OCI-LY3 (cell line): Measurements from ENCODE around the gene ACTR3.

Experiments used
- H2AFZ ChIP-seq: fragments of 200-600, 300-600 bp; shearing (Covaris generic); 2 replicates; pipeline ENCODE4 v1.6.0; 2014; ENCODE audit warnings: antibody characterized with exemption, low read depth, low read length
- H3K27ac ChIP-seq: fragments of 200-600, 300-600 bp; sonication (generic); 2 replicates; pipeline ENCODE4 v1.5.1; 2014; ENCODE audit warnings: mild to moderate bottlenecking, low read length, moderate library complexity, mixed read lengths
- H3K27me3 ChIP-seq: fragments of 200-600, 300-600 bp; sonication (generic); 2 replicates; pipeline ENCODE4 v1.6.1; 2014; ENCODE audit warnings: low read depth, low read length, mixed read lengths
- H3K36me3 ChIP-seq: fragments of 200-600, 300-600 bp; sonication (generic); replicated peaks from 2 replicates; pipeline ENCODE3; 2014; ENCODE audit warnings: low read depth, low read length, mixed read lengths
- H3K4me1 ChIP-seq: fragments of 300-600, 200-600 bp; sonication (generic); 2 replicates; pipeline ENCODE4 v1.6.1; 2014; ENCODE audit warnings: low read length, mixed read lengths
- H3K4me2 ChIP-seq: fragments of 200-600, 300-600 bp; sonication (generic); 2 replicates; pipeline ENCODE4 v1.6.1; 2014; ENCODE audit warnings: low read length, mixed read lengths
- H3K4me3 ChIP-seq: fragments of 300-600, 200-600 bp; sonication (generic); 2 replicates; pipeline ENCODE4 v1.5.1; 2014; ENCODE audit warnings: antibody characterized with exemption, mild to moderate bottlenecking, low read length, moderate library complexity
- H3K79me2 ChIP-seq: fragments of 300-600, 200-600 bp; shearing (Covaris generic); 2 replicates; pipeline ENCODE4 v1.6.1; 2014; ENCODE audit warnings: mild to moderate bottlenecking, low read length, mixed read lengths
- H3K9ac ChIP-seq: fragments of 300-600, 200-600 bp; shearing (Covaris generic); 2 replicates; pipeline ENCODE4 v1.6.0; 2014; ENCODE audit warnings: mild to moderate bottlenecking, low read length, moderate library complexity
- H3K9me3 ChIP-seq: fragments of 200-600, 300-600 bp; shearing (Covaris generic); 2 replicates; pipeline ENCODE4 v1.6.1; 2014; ENCODE audit warnings: low read length, mixed read lengths; ENCODE audit not compliant: insufficient read depth
- H4K20me1 ChIP-seq: fragments of 200-600, 300-600 bp; sonication (generic); 2 replicates; pipeline ENCODE4 v1.6.1; 2016; ENCODE audit warnings: low read length, mixed read lengths; ENCODE audit not compliant: insufficient read depth
- CTCF ChIP-seq: fragments of 200-600, 300-600 bp; sonication (generic); IDR thresholded peaks from 2 replicates; pipeline ENCODE4 v1.5.1; 2014; ENCODE audit warnings: antibody characterized with exemption, low read length, low read depth
- EZH2phosphoT487 ChIP-seq: fragments of 200-600 bp; shearing (Covaris generic); IDR thresholded peaks from 2 replicates; pipeline ENCODE4 v1.6.1; 2018; ENCODE audit warnings: antibody characterized with exemption, mixed run types, low read depth

The ACTR3 gene

DNA sequence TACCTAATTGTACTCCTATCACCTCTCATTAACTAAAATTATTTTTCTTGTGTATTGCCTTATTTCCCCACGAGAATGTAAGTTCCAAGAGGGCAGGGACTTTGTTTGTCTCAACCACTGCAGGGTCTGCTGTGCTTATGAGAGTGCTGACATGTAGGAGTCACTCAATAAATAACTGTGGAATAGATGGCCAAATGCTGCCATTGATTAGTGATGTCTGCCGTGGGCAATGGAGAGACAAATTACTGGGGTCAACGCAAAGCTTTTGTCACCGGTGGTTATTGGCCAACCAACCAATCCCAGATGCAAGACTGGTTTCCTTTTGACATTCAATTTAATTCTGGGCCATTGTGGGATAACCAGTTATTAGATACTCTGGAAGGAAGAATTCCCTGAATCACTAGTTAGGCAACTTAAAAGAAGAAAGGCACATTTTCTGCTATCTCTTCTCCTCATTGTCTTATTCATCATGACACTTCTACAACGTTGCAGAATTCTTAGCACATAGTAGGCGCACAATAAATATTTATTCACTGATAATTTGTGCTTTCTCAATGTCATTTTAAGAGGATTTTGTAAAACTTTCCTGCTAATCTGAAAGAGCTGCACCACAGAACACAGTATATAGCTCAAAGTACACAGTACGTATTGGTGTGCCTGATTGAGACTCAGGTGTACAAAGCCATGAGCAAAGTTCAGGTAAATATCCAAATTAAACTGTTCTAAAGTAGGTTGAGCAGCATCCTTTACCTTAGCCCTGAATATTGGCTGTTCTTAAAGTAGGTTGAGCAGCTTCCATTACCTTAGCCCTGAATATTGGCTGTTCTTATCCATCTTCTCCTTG is 95.9 kb downstream of the ACTR3 start:
- H3K36me3 ChIP-seq = no peaks in the 10 kb centered on the region
- H3K4me1 ChIP-seq = no peaks in the 10 kb centered on the region

GRCh38 chr2:113986762-113987290 is 96.9 kb downstream of the ACTR3 start:
- TF ChIP-seq EZH2phosphoT487 = no peak
- no peak for TF ChIP-seq CTCF

More for the DNA sequence above, 95.9 kb downstream of the ACTR3 start:
- Histone ChIP-seq H4K20me1 (no peaks in the 10 kb centered on the region), H3K27me3 (no peaks in the 10 kb centered on the region), H3K4me3 (no peak overlapping the region), H3K9me3 (no peaks in the 10 kb centered on the region), H3K4me2 (no peak overlapping the region), H3K79me2 (no peaks in the 10 kb centered on the region), H3K9ac (no peak overlapping the region), H2AFZ (no peak overlapping the region), H3K27ac (no peak overlapping the region)
- TF ChIP-seq CTCF (no peak), EZH2phosphoT487 (no peak)

GRCh38 chr2:113992090-113992489 is 102.2 kb downstream of the ACTR3 start:
- H3K4me3 ChIP-seq = no peak overlapping the region
- H3K79me2 ChIP-seq = no peaks in the 10 kb centered on the region
- no peak overlapping the region for H3K27ac ChIP-seq
- no peak overlapping the region for H2AFZ ChIP-seq
- no peaks in the 10 kb centered on the region for H4K20me1 ChIP-seq
- H3K36me3 ChIP-seq = no peaks in the 10 kb centered on the region
- no peak overlapping the region for H3K9ac ChIP-seq
- no peak overlapping the region for H3K4me2 ChIP-seq
- H3K27me3 ChIP-seq = no peaks in the 10 kb centered on the region
- TF ChIP-seq EZH2phosphoT487 (no peak), CTCF (no peak)
- no peaks in the 10 kb centered on the region for H3K4me1 ChIP-seq
- no peaks in the 10 kb centered on the region for H3K9me3 ChIP-seq

More at GRCh38 chr2:113986762-113987290, 96.9 kb downstream of the ACTR3 start:
- Histone ChIP-seq H3K27me3 (no peaks in the 10 kb centered on the region), H3K27ac (no peak overlapping the region), H4K20me1 (no peaks in the 10 kb centered on the region), H3K4me2 (no peak overlapping the region), H3K79me2 (no peaks in the 10 kb centered on the region), H3K4me1 (no peaks in the 10 kb centered on the region), H2AFZ (no peak overlapping the region), H3K36me3 (no peaks in the 10 kb centered on the region), H3K9ac (no peak overlapping the region), H3K9me3 (no peaks in the 10 kb centered on the region), H3K4me3 (no peak overlapping the region)

GRCh38 chr2:113996671-113997594 is 107.0 kb downstream of the ACTR3 start:
- Histone ChIP-seq H4K20me1 (no peaks in the 10 kb centered on the region), H3K9ac (no peak overlapping the region), H3K36me3 (no peaks in the 10 kb centered on the region), H3K4me1 (no peaks in the 10 kb centered on the region), H2AFZ (no peak overlapping the region), H3K9me3 (no peaks in the 10 kb centered on the region), H3K27ac (no peak overlapping the region), H3K4me2 (no peak overlapping the region), H3K27me3 (no peaks in the 10 kb centered on the region), H3K79me2 (no peaks in the 10 kb centered on the region), H3K4me3 (no peak overlapping the region)
- no peak for TF ChIP-seq EZH2phosphoT487
- peak; percentile 33 for TF ChIP-seq CTCF
